LoVo (cell line): Measurements from ENCODE around the gene SHLD2.
"Not testable (repeated sequence)": the region's sequence is repeated elsewhere in the genome, so short reads cannot be mapped to it uniquely, and the experiment has no call there.

Source experiments
- DNase-seq: peaks from one replicate; pipeline ENCODE4 v3.0.0-alpha.2; 2016; ENCODE audit warnings: low spot score

SHLD2 gene

GRCh38 chr10:87216120-87216519, 121.1 kb downstream of the SHLD2 start:
- DNase-seq: not testable (repeated sequence)

- not testable (repeated sequence) for DNase-seq
Measured at GRCh38 chr10:87219370-87219769, 124.4 kb downstream of the SHLD2 start.

- DNase-seq: not testable (repeated sequence)
Measured at GRCh38 chr10:87222789-87223188, 127.8 kb downstream of the SHLD2 start.

GRCh38 chr10:87225148-87225547, 130.1 kb downstream of the SHLD2 start, which contains the start of gene NUTM2A:
Gene NUTM2A (plus strand): TSS chr10:87225448. CDS start chr10:87225831, 383 bp downstream.
- not testable (repeated sequence) for DNase-seq

GRCh38 chr10:87228247-87228646, 133.2 kb downstream of the SHLD2 start:
- not testable (repeated sequence) for DNase-seq

GRCh38 chr10:87229211-87229610, 134.2 kb downstream of the SHLD2 start:
- not testable (repeated sequence) for DNase-seq

- not testable (repeated sequence) for DNase-seq
Measured at GRCh38 chr10:87234854-87235253, 139.8 kb downstream of the SHLD2 start.

GRCh38 chr10:87237244-87237643, 142.2 kb downstream of the SHLD2 start:
- DNase-seq: not testable (repeated sequence)

GRCh38 chr10:87239346-87239808, 144.4 kb downstream of the SHLD2 start:
- not testable (repeated sequence) for DNase-seq
